Endothelial cell of umbilical vein (primary cell): ENCODE measurements around the gene TMEFF2. TPM values are rescaled to one million over a fixed set of nuclear protein-coding genes. Genes with fewer than 3 reads are reported as not detected.

Experiments
- BruUV-seq: library from RNA; stranded (reverse); fragments of 400-500 nt; replicated peaks from 2 replicates; lab custom pipeline; 2021; lab: Mats Ljungman, UMichigan
- CTCF ChIA-PET: fragments of 300-600, 350-600 bp; sonication (Branson Sonifier 250); formaldehyde crosslinking; loops from one replicate; lab custom pipeline; 2021; ENCODE audit warnings: antibody characterized with exemption, inconsistent platforms; lab: Charles Lee
- POLR2A ChIA-PET: fragments of 300-600, 350-600 bp; sonication (Branson Sonifier 250); formaldehyde crosslinking; loops from one replicate; lab custom pipeline; 2021; ENCODE audit warnings: antibody characterized with exemption, inconsistent platforms; lab: Charles Lee
- DNase-seq: peaks from one replicate; pipeline ENCODE4 v3.0.0-alpha.2; 2011; ENCODE audit warnings: low read depth, low spot score
- FAIRE-seq: peaks from 2 replicates; lab custom pipeline; 2011; peaks lifted over from hg19 to GRCh38; lab: Jason Lieb, UNC
- H2AFZ ChIP-seq: 2 replicates; pipeline ENCODE4 v1.6.0; 2012; ENCODE audit warnings: low read depth, low read length, control low read depth, inconsistent platforms
- H3K27ac ChIP-seq: 2 replicates; pipeline ENCODE4 v1.5.1; 2011; ENCODE audit warnings: low read depth, mild to moderate bottlenecking, control low read depth, low read length, moderate library complexity; ENCODE audit not compliant: insufficient read depth
- H3K27me3 ChIP-seq, 2 experiments: 2 replicates each; pipeline versions ENCODE4 v1.6.0 to v1.6.1; 2011; ENCODE audit warnings: low read length in 2 of 2, mixed read lengths in 1 of 2; ENCODE audit not compliant: control insufficient read depth in 2 of 2, insufficient read depth in 2 of 2
- H3K36me3 ChIP-seq, 2 experiments: 2 replicates in 1 of 2; 3 replicates in 1 of 2; pipeline ENCODE4 v1.5.1; 2011; ENCODE audit warnings: low read length in 2 of 2, mild to moderate bottlenecking in 1 of 2, moderate library complexity in 1 of 2; ENCODE audit not compliant: control insufficient read depth in 2 of 2, insufficient read depth in 2 of 2; ENCODE audit errors: extremely low read depth in 1 of 2
- H3K4me1 ChIP-seq: 3 replicates; pipeline ENCODE4 v1.5.1; 2011; ENCODE audit warnings: mild to moderate bottlenecking, low read length; ENCODE audit not compliant: control insufficient read depth, insufficient read depth; ENCODE audit errors: extremely low read depth
- H3K4me2 ChIP-seq: 2 replicates; pipeline ENCODE4 v1.6.1; 2011; ENCODE audit warnings: low read length, control low read depth, mixed read lengths; ENCODE audit not compliant: insufficient read depth
- H3K4me3 ChIP-seq, 3 experiments: fragments of 200-600 bp in 1 of 3; sonication (generic), shearing (Covaris generic) in 1 of 3; replicated peaks in 1 of 3; 2 replicates each; pipeline ENCODE4 v1.5.1; 2011 to 2016; ENCODE audit warnings: control low read depth in 3 of 3, low read length in 3 of 3, mild to moderate bottlenecking in 2 of 3, inconsistent platforms in 1 of 3, low read depth in 1 of 3, moderate library complexity in 1 of 3; ENCODE audit not compliant: insufficient read depth in 1 of 3
- H3K79me2 ChIP-seq: 2 replicates; pipeline ENCODE4 v1.6.0; 2012; ENCODE audit warnings: low read length, inconsistent platforms; ENCODE audit not compliant: control insufficient read depth, insufficient read depth
- H3K9ac ChIP-seq: replicated peaks from 2 replicates; pipeline ENCODE3; 2011; ENCODE audit warnings: low read length, control low read depth; ENCODE audit not compliant: insufficient read depth; ENCODE audit errors: extremely low read depth
- H3K9me1 ChIP-seq: replicated peaks from 3 replicates; pipeline ENCODE4 v1.6.0; 2011; ENCODE audit warnings: mild to moderate bottlenecking, low read length; ENCODE audit not compliant: control insufficient read depth, insufficient read depth; ENCODE audit errors: extremely low read depth
- H3K9me3 ChIP-seq: replicated peaks from 2 replicates; pipeline ENCODE4 v1.5.1; 2012; ENCODE audit warnings: low read length, inconsistent platforms; ENCODE audit not compliant: control insufficient read depth, insufficient read depth
- H4K20me1 ChIP-seq: replicated peaks from 2 replicates; pipeline ENCODE3; 2011; ENCODE audit warnings: mild to moderate bottlenecking, low read length; ENCODE audit not compliant: control insufficient read depth, insufficient read depth; ENCODE audit errors: extremely low read depth
- CTCF ChIP-seq, 2 donors: IDR thresholded peaks; 1 replicate in 1 of 2; 2 replicates in 1 of 2; pipeline ENCODE4 v1.5.1; 2011; ENCODE audit warnings: low read length in 2 of 2, mild to moderate bottlenecking in 2 of 2, moderate library complexity in 2 of 2, control low read depth in 1 of 2, inconsistent platforms in 1 of 2, low read depth in 1 of 2; ENCODE audit not compliant: insufficient read depth in 1 of 2; ENCODE audit errors: extremely low read depth in 1 of 2
- EZH2 ChIP-seq: IDR thresholded peaks from 2 replicates; pipeline ENCODE4 v1.6.1; 2012; ENCODE audit warnings: borderline replicate concordance, low read depth, mild to moderate bottlenecking, moderate library complexity, low read length, inconsistent platforms; ENCODE audit not compliant: severe bottlenecking
- FOS ChIP-seq: IDR thresholded peaks from 2 replicates; pipeline ENCODE4 v1.6.1; 2011; ENCODE audit warnings: mild to moderate bottlenecking, low read length, moderate library complexity, borderline replicate concordance; ENCODE audit not compliant: insufficient read depth
- GATA2 ChIP-seq: IDR thresholded peaks from 2 replicates; pipeline ENCODE4 v1.7.0; 2011; ENCODE audit warnings: low read depth, mild to moderate bottlenecking, moderate library complexity, mixed read lengths, low read length; ENCODE audit not compliant: insufficient read length, insufficient read depth
- JUN ChIP-seq: IDR thresholded peaks from 2 replicates; pipeline ENCODE4 v1.6.1; 2011; ENCODE audit warnings: borderline replicate concordance, low read depth; ENCODE audit not compliant: insufficient read length, insufficient read depth
- MAX ChIP-seq: IDR thresholded peaks from 2 replicates; pipeline ENCODE4 v1.6.1; 2011; ENCODE audit not compliant: insufficient read depth, insufficient read length
- MYC ChIP-seq: IDR thresholded peaks from one replicate; pipeline ENCODE4 v1.6.1; 2011; ENCODE audit warnings: mild to moderate bottlenecking, low read depth, low read length
- POLR2A ChIP-seq: IDR thresholded peaks from 2 replicates; pipeline ENCODE4 v1.6.1; 2012; ENCODE audit warnings: low read depth, mild to moderate bottlenecking, control low read depth, low read length
- POLR2AphosphoS5 ChIP-seq: IDR thresholded peaks from 2 replicates; pipeline ENCODE4 v1.6.1; 2012; ENCODE audit warnings: low read depth, mild to moderate bottlenecking, control low read depth, low read length, moderate library complexity; ENCODE audit not compliant: insufficient read depth
- dilution Hi-C: fragments of 300-500 bp; cut with MboI; formaldehyde crosslinking; loops from one replicate; pipeline ENCODE4 v1.15.0; 2019; ENCODE audit warnings: low sequenced_read_pairs; ENCODE audit not compliant: extremely low pct_ligation_motif_present
- intact Hi-C: fragments of 100-400 bp; cut with micrococcal nuclease; formaldehyde crosslinking; loops from one replicate; pipeline ENCODE4 v1.10.0; 2022
- polyA plus RNA-seq, 4 experiments: library from polyadenylated mRNA; depleted of rRNA in 3 of 4; stranded (reverse) in 3 of 4; unstranded in 1 of 4; fragments of >200 nt; gene quantifications; 2 replicates each; pipeline versions ENCODE4 v1.2.1 to v1.2.3, GENCODE V29; 2011 to 2012; ENCODE audit warnings: missing spikeins in 1 of 4
- total RNA-seq: library from RNA; stranded (reverse); gene quantifications from 2 replicates; pipeline ENCODE4 v1.2.3, GENCODE V29; 2021

TMEFF2 gene
- total and polyA plus RNA-seq, 2 donors (not counting 3 experiments of a cell fraction or from before 2014, with no cell fraction given) = 0.18 to 0.20 TPM

GRCh38 chr2:192047315-192048107, 147.2 kb downstream of the TMEFF2 start:
- H3K4me3 ChIP-seq = no peak overlapping the region
- H3K9me1 ChIP-seq = no peaks in the 10 kb centered on the region
- no TSS peak for BruUV-seq
- DNase-seq (no peak), FAIRE-seq (no peak)
- intact Hi-C loops (no loop called here), dilution Hi-C loops (no loop called here)
- H3K79me2 ChIP-seq = no peaks in the 10 kb centered on the region
- ChIA-PET POLR2A (no interaction called here), CTCF (interaction anchor here (0.7 to 1.4 kb wide), 2 partner anchors 60 to 115 kb away, joined by 3 to 6 read pairs; no protein-coding TSS in a partner anchor)
- H4K20me1 ChIP-seq = no peaks in the 10 kb centered on the region
- H3K27me3 ChIP-seq = no peaks in the 10 kb centered on the region
- H3K4me2 ChIP-seq = no peak overlapping the region
- no peak for TF ChIP-seq JUN
- no peak for TF ChIP-seq MAX
- TF ChIP-seq GATA2 = no peak
- no peak for TF ChIP-seq POLR2AphosphoS5
- no peak for TF ChIP-seq MYC
- TF ChIP-seq FOS = no peak
- no peak for TF ChIP-seq POLR2A
- TF ChIP-seq EZH2 = no peak
- no peak for TF ChIP-seq CTCF (IDR thresholded peaks at IDR 0.05; ENCODE audit: extremely low read depth in 1 of 2, insufficient read depth in 1 of 2, low read depth in 1 of 2, low read length in 2 of 2)
- H3K9ac ChIP-seq = no peak overlapping the region
- no peak overlapping the region for H2AFZ ChIP-seq
- no peaks in the 10 kb centered on the region for H3K9me3 ChIP-seq
- no peaks in the 10 kb centered on the region for H3K4me1 ChIP-seq
- H3K27ac ChIP-seq = no peak overlapping the region
- no peaks in the 10 kb centered on the region for H3K36me3 ChIP-seq
